Kidney glomerular epithelial cell (primary cell): ENCODE data around the gene TMEM209.
A peak's percentile ranks its signal among the peaks of the same experiment; 100 is the strongest.
"Not testable (repeated sequence)": the region's sequence is repeated elsewhere in the genome, so short reads cannot be mapped to it uniquely, and the experiment has no call there.

Source experiments
- DNase-seq: peaks from one replicate; lab custom pipeline; 2025; lab: John Stamatoyannopoulos, UW

Gene TMEM209

GRCh38 chr7:130162196-130162595, 43.0 kb downstream of the TMEM209 start:
- no peak for DNase-seq

GRCh38 chr7:130160455-130160854, 44.8 kb downstream of the TMEM209 start:
- no peak for DNase-seq

- DNase-seq = no peak
Measured at GRCh38 chr7:130160023-130160422, 45.2 kb downstream of the TMEM209 start.

DNA sequence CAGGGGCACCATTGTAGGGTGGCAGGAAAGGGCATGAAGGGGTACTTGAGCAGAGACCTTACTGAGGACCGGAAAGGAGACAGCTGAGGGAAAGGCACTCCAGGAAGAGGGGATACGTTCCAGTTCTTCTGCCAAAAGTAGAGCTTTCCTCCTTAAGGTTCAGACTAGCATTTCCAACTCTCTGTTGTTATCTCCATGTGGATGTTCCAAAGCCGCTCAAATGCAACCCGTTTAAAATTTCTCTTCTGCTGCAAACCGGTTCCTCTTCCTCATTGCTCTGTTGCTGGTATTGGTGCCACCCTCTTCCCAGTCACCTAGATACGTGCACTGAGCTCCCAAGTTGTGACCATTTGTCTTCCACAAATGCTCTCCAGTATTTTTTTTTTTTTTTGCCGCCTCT, 47.5 kb downstream of the TMEM209 start:
- no peak for DNase-seq

- no peak for DNase-seq
Measured at GRCh38 chr7:130156140-130156539, 49.1 kb downstream of the TMEM209 start.

GRCh38 chr7:130154501-130155317, 50.5 kb downstream of the TMEM209 start:
- no peak for DNase-seq

- no peak for DNase-seq
Measured at GRCh38 chr7:130154131-130154500, 51.1 kb downstream of the TMEM209 start.

GRCh38 chr7:130153211-130153908, 51.8 kb downstream of the TMEM209 start:
- no peak for DNase-seq

GRCh38 chr7:130152493-130153210, 52.6 kb downstream of the TMEM209 start:
- peak; percentile 58 for DNase-seq

DNA sequence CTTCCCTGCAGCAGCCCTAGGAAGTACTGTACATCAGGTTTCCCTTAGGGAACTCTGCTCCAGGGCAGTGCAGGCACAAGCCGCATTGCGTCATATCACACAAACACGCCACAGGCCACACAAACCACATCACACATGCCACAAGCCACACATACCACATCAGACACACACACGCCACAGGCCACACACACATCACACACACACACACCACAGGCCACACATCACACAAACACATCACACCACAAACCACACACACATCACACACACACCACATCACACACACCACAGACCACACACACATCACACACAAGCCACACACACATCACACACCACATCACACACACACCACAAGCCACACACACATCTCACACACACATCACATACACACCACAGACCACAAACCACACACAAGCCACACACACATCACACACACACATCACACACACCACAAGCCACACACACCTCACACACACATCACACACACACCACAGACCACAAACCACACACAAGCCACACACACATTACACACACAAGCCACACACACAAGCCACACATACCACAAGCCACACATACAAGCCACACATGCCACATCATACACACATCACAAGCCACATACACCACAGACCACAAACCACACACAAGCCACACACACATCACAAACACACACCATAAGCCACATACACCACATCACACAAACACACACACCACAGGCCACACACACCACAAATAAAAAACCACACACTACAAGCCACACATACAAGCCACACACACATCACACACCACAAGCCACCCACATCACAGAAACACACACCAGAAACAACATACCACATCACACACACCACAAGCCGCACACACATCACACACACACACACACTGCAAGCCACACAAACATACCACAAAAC, 53.4 kb downstream of the TMEM209 start:
- DNase-seq = no peak

DNA sequence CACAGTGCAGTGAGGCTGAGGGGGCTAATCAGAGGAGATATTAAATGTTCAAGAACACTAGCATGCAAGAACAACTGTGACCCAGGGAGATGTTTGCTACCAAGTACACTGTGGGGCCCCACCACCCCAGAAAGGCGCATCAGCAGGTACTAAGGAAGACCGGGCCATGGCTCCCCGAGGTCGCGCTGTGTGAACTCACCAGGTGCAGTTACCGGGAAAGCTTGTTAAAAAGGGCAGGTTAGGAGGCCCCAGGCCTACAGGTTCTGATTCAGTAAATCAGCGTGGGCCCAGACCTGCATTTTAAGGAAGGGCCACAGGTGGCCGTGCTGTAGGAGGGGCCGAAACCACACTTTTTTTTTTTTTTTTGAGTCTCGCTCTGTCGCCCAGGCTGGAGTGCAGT, 54.6 kb downstream of the TMEM209 start:
- DNase-seq = no peak

DNA sequence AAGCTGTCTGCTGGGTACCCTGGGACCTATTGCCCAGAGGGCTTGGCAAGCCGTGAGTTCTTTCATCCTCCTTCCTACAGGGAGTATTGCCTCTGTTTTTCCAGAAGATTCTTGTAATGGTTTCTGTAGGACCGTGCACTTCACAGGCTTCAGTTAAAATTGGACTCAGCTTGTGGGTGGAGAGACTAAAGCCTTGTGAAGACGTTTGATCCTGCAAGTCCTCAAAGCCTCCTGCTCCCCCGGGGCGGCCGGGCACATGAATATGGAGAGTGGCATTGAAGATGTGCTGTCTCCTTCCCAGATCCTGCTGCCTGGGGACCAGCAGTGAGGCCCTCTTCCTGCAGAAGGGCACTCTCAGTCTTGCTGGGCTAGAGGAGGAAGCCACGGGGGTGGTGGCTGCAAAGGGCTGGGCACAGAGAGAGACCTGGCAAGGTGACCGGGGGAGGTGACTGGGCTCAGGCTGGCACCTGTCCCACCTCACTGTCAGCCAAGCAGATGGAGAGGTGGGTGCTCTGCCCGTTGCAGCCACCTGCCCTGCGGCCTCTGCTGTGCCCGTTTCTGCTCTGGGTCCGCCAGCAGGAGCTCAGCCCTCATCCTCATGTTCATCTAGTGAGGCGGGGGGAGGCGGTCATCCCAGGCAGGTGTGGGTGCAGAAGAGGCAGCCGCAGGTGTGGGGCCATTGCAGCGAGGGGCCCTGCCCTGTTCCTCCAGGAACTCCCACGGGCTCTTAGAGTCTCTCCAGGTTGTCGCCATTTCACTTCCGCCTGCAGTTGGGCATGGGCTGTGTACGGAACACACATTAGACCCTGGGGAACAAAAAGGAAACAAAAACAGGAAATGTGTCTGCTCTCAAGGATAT, 55.7 kb downstream of the TMEM209 start:
- no peak for DNase-seq

DNA sequence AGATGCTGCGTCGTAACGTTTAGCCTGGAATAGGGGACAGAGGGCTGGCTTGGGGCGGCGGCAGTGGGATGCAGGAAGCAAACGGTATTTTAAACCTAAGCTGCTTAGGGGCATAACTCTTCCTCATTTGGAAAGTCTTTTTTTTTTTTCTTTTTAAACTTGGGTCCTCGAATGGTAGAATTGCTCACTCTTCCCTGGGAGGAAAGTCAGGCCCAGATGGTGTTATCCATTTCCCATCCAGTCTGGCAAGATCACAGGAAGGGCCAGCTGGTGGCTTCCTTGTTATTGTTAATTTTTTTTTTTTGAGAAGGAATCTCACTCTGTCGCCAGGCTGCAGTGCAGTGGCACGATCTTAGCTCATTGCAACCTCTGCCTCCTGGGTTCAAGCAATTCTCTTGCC, 56.6 kb downstream of the TMEM209 start:
- no peak for DNase-seq

DNA sequence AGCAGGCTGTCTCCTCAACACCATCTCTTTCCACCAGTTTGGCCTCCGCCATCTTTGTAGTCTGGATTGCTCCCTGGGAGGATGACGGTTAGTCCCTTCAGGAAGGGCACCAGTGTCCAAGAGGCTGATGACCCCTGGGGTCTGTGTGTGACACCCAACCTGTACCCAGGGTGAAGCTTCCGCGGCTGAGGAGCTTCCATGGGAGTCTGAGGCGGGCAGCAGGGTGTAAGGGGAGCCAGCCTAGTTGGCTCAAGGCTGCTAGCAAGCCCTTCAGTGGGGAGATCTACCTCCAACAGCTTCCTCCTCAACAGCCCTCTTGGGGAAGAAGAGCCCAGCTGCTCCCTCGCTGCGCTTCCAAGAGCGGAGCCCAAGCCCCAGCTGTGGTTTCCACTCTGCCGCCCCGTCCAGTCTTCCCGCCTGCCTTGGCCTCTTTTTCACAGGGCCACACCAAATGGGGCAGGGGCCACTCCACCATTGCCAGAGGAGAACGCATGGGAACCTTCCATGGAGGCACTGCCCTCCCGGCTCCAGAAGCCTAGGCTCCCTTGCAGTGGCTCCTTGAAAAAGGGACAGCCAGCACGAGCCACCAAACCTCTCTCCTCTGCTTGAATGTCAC, 57.4 kb downstream of the TMEM209 start:
- DNase-seq = no peak

GRCh38 chr7:130146693-130147405, 58.4 kb downstream of the TMEM209 start:
- DNase-seq = no peak

DNA sequence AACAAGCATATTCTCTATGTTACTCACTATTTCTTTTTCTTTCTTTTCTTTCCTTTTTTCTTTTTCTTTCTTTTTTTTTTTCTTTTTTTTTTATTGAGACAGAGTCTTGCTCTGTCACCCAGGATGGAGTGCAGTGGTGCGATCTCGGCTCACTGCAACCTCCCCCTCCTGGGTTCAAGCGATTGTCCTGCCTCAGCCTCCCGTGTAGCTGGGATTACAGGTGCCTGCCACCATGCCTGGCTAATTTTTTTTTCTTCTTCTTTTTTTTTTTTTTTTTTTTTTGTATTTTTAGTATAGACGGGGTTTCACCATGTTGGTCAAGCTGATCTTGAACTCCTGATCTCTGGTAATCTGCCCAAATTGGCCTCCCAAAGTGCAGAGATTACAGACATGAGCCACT, 59.1 kb downstream of the TMEM209 start:
- not testable (repeated sequence) for DNase-seq

- no peak for DNase-seq
Measured at GRCh38 chr7:130145424-130146100, 59.6 kb downstream of the TMEM209 start.

DNA sequence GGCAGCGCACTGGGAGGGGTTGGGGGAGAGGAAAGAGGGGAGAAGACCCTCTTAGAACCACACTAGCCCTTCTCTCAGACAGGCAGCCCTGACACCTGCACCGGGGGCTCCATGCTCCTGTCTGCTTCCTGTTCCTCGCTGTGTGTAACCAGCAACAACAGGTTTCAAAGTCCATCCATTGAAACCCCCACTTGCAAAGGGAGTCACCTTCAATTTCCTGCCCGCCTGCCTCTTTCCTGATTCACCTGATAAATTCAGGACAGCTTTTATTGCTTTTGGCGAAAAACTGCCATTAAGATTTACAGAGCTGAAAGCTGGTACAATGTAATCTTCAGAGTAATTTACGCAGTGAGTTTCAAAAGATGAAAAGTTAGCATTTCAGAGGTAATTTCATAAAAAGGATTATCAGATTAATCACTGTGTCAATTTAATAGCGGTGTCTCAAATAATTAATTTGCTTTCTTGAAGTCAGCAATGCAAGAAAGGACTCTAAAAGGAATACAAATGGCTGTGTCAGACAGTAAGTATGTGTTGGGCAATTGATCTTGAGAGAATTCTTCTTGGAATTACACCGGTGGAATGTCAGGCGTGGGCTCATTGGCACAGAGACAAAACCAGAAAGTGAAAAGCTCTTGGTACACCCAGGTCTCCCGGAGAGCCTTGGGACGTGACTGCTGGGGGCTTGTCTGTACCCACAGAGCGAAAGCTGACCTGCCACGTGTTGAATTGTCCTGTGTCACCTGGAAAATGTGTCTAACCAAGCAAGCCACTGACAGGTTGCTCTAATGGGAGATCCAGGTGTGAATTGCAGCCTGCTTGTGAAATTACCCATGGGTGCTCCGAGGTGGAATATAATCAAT, 60.7 kb downstream of the TMEM209 start:
- peak; percentile 89 for DNase-seq
